Measurements from ENCODE around the gene TMEM132A.

- TF ChIP-seq POLR2AphosphoS5 (IDR thresholded peaks at IDR 0.05; ENCODE audit: borderline replicate concordance, low read depth, low read length) (no peak), EZH2 (IDR thresholded peaks at IDR 0.05) (no peak)
Measured at GRCh38 chr11:60933416-60934123, 9.3 kb downstream of the TMEM132A start.

All from SK-N-MC (cell line).